Stromal cell of bone marrow (primary cell): ENCODE data around the gene GFRA3.
A peak's percentile ranks its signal among the peaks of the same experiment; 100 is the strongest.
"Not testable (repeated sequence)": the region's sequence is repeated elsewhere in the genome, so short reads cannot be mapped to it uniquely, and the experiment has no call there.

Experiments
- DNase-seq: peaks from one replicate; pipeline ENCODE4 v3.0.0-alpha.2; 2012; ENCODE audit warnings: low read depth

Gene GFRA3, protein sequence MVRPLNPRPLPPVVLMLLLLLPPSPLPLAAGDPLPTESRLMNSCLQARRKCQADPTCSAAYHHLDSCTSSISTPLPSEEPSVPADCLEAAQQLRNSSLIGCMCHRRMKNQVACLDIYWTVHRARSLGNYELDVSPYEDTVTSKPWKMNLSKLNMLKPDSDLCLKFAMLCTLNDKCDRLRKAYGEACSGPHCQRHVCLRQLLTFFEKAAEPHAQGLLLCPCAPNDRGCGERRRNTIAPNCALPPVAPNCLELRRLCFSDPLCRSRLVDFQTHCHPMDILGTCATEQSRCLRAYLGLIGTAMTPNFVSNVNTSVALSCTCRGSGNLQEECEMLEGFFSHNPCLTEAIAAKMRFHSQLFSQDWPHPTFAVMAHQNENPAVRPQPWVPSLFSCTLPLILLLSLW

DNA sequence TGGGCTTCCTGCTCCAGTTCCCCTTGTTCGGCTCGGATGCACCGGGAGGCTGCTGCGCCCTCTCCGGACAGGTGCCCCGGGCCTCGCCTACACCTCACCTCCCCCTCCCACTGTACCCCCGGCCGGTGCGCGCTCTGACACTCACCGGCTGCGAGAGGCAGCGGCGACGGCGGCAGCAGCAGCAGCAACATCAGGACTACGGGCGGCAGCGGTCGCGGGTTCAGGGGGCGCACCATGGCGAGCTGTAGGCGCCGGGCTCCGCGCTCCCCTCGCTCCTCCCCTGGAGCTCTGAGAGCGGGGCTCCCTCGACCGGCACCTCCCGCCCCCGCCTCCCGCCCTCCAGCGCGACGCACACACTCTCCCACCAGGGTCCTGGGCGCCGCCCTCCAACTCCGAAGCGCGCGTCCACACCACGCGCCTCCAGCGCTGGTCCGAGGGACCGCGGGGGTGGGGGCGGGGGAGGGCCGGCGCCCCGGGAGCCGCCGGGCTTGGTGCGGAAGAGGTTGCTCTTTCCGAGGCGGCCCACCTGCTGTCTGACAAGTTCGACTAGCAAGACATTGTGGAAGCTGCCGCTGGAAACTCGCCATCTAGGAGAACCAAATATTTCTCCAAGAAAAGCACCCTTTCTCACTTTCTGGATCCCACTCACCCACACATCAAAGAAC lies at the start of gene GFRA3:
TSS of gene GFRA3 (minus strand) at position 433 of the 665 bp plus-strand sequence. CDS start at position 236, 197 bp downstream.
- no peak for DNase-seq

GRCh38 chr5:138318211-138318610 lies 43.8 kb upstream of the GFRA3 start:
- not testable (repeated sequence) for DNase-seq

DNA sequence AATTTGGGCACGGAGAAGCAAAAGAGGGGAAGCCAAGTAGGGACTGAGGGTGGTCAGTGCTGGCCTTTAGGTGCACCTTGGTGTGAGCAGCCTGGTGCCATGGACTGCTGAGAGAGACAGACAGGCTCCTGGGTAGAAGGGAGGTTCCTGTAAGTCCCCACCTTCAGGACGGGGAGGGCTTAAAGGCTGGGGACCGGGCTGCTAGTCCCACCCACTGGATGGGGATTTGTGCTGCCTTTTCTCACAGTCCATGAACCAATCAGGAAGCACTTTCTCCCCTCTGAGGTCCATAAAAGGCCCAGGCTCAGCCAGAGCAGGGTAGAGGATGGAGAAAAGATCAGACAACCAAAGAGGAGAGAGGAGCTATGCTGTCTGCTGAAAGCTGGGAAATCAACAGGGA lies 41.9 kb upstream of the GFRA3 start:
- no peak for DNase-seq

GRCh38 chr5:138315751-138316278 lies 41.4 kb upstream of the GFRA3 start:
- no peak for DNase-seq

GRCh38 chr5:138305797-138306196 lies 31.4 kb upstream of the GFRA3 start:
- no peak for DNase-seq

GRCh38 chr5:138303372-138303771 lies 29.0 kb upstream of the GFRA3 start:
- DNase-seq = peak; percentile 1

- no peak for DNase-seq
Observed at GRCh38 chr5:138289296-138289695, 14.9 kb upstream of the GFRA3 start.

DNA sequence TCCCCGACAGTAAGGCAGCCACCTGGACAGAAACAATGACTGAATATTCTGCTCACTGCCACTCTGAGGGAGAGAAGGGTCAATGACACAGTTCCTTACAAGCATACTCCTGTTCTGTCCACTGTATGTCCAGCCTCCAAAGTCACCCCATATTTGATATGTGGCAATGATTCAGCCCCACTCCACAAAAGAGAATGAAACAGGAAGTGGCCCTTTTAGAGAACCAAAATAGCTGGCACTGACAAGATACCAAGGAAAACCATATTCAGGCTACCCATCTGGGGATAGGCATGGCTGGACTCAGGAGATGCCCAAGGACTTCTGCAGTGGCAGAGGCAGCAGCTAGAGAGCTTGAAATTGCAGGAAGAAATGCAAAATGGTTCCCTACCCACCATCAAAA lies 12.8 kb upstream of the GFRA3 start:
- no peak for DNase-seq

DNA sequence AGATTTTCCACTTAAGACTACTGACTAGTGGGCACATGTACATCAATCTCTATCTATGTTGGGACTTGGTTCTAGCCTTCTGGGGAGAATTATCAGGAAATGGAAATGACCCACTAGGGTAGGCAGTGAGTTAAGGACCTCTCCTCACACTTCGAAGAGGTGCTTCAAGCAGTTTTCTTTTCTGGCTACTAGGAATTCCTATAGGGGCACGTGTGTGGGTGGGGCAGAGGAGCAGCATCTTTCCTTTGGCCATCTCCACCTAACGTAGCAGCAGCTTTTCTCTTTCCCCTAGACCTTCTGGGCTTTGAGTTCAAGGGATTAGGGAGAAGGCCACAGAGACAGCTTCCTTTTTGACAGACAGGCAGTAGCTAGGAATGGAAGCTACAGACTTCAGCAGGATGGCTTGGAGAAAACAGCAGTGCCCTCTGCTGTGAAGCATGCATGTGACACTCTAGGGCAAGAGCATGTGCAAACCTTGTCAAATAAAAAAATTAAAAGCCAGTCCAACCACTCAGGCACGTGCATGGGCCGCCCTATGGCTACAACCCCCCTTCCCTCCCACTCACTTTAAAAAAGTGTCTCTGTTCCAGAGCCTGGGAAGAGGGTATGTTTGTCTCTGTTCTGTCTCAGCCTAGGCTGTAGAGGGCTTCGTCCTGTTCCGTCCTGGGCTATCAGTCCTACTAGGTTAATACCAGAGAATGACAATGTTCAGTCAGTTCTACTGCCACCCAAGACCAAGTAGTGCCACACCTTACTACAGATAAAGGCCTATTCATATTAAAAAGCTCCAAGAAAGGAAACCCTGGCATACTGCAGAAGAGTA lies 8.7 kb upstream of the GFRA3 start:
- DNase-seq = peak; percentile 50

DNA sequence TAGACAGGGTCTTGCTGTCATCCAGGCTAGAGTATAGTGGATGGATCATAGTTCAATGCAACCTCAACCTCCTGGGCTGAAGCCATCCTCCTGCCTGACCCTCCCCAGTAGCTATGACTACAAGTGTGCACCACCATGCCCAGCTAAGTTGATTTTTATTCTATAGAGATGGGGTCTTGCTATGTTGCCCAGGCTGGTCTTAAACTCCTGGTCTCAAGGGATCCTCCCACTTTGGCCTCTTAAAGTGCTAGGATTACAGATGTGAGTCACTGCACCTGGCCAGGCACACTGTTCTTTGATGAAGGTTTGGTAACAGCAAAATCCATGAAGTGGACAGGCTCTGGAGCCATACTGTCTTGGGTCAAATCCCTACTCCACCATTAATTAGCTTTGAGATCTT lies 6.5 kb upstream of the GFRA3 start:
- DNase-seq = no peak

DNA sequence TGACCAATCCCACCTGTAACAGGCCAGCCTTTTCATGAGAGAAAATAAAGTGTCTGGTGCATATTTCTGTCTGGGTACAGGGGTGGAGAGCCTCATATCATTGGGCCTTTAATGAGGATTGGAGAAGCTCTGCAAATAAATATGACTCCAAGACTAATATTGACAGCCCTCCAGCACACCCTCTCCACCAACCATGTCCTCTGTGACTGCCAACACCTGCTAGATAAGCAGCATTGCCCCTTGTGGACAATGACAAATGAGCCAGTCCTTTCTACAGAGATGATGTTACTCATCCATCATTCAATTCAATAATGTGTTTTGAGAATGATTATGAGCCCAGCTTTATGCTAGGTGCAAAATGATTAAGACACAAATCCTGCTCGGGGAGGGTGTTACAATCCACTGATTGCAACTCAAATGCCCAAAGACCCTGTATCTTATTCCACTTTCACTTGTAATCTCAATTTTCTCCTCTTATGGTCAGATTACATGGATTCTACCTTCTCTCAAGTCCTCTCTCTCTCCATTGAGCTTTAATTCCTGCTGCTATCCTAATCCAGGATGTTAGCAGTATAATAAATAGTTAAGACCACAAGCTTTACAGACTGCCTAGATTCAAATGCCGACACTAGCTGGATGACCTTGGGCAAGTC lies 2.1 kb upstream of the GFRA3 start:
- no peak for DNase-seq

DNA sequence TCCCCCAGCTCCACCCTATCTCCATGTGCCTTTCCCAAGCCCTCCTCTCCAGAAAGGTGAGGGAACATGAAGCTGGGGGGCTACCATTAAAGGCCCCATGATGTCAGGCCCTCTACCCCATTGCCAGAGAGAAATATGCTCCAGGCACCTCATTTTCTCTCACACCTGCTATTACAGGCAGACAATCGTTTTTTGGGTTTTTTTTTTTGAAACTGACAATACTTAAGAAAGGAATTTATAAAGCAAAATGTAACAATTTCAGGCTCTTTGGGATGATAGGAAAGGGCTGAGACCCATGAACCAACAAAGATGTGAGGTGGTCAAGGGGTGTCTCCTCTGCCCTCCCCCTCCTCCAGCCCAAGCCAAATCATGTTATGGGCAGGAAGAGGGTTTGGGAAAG lies 1.5 kb upstream of the GFRA3 start:
- DNase-seq = no peak

GRCh38 chr5:138275379-138275782 lies 960 bp upstream of the GFRA3 start:
- no peak for DNase-seq

- DNase-seq = no peak
Observed at GRCh38 chr5:138273834-138274188, 610 bp downstream of the GFRA3 start.

DNA sequence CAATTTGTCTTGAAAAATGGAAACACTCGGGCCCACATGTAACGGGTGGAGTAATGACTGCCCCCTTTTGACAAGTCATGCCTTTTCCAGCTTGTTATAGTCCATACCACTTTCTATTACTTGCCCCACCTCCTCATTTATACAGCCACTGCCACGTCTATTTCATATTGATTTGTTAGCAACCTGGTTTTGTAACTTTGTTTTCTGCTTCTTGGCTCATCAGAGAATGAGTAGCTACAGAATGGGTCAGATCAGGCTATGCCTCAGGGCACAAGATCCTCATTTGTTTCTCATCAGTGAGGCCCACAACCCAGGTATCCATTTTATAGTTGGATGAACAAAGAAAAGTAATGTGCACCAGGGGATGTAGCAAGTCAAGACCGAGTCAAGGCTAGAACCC lies 1.7 kb downstream of the GFRA3 start:
- no peak for DNase-seq

DNA sequence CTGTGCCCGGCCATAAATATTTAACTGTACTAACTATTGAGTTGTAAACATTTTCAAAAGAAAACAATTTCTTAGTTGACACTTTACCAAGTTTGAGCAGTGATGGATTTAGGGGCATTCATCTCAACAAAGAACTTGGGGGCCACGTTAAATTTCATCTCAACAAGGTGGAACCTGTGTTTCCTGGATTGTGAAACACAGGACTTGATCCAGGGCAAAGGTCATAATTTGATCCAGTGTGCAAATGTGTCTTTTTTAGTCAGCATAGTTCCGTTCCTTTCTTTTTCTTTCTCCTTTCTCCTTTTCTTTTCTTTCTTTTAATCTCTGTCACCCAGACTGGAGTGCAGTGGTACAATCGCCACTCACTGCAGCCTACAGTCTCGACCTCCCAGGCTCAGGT lies 3.1 kb downstream of the GFRA3 start:
- DNase-seq = no peak

DNA sequence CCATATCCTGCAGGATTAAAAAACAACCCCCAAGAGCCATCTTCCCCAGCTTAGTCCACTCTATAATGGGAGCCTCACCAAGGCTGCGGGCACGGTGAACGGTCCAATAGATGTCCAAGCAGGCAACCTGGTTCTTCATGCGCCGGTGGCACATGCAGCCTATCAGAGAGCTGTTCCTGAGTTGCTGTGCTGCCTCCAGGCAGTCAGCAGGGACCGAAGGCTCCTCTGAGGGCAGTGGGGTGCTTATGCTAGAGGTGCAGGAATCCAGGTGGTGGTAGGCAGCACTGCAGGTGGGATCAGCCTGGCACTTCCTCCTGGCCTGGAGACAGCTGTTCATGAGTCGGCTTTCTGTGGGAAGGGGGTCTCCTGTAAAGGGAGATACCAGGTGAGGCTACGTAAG lies 10.2 kb downstream of the GFRA3 start:
- no peak for DNase-seq

GRCh38 chr5:138263581-138263980 lies 10.8 kb downstream of the GFRA3 start:
- no peak for DNase-seq

DNA sequence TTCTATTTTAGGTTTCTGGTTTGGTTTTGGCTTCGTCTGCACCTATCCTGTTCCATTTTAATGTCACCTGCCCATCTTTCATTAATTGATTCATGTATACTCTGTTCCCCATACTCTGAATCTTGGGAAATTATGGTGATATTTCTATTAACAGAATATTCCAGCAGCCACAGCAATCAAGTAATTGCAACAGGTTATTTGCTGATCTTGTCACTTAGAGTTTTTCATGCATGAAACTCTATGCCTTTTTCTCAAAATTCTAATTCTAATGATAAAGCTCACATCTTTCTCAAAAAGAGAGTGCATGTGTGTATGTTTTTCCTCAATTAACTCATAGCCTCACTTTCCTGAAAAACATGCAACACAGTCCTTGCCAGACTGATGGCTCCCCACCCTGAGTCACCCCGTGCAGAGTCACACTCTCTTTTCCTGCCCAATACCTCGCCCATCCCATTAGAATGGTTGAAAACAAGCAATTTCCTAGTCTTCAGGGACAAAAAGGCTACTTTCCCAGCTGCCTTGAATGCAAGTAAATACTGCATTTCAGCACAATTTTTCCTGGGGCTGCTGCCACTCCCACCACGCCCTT lies 15.6 kb downstream of the GFRA3 start:
- peak; percentile 6 for DNase-seq

DNA sequence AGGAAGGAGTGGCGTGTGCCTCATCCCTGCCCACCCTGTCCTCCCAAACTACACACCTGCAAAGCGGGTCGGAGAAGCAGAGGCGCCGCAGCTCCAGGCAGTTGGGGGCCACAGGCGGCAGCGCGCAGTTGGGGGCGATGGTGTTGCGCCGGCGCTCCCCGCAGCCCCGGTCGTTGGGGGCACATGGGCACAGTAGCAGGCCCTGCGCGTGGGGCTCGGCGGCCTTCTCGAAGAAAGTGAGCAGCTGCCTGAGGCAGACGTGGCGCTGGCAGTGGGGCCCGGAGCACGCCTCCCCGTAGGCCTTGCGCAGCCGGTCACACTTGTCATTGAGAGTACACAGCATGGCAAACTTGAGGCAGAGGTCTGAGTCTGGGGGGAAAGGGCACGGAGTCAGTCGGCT lies 16.8 kb downstream of the GFRA3 start:
- DNase-seq = no peak

DNA sequence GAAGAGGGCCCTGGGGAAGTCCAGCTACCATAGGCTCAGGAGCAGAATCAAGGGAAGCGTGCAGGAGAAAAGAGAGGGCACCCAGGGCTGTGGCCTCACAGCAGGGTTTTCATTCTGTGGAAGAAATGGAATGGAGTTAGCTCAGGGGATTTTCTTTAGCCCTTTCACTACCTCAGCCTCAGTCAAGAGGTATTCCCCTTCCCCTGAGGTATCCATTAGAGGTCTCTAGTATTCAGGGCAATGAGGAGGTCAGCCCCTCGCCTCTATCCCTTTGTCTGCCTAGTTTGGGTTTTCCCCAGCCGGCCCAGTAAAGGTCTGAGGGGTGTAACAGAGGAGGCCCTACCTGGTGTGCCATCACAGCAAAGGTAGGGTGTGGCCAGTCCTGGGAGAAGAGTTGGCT lies 21.5 kb downstream of the GFRA3 start:
- DNase-seq = no peak

GRCh38 chr5:138247800-138248199 lies 26.6 kb downstream of the GFRA3 start:
- not testable (repeated sequence) for DNase-seq
